ENCODE results near the gene CCDC93. TPM values are rescaled to one million over a fixed set of nuclear protein-coding genes. Genes with fewer than 3 reads are reported as not detected.

Gene CCDC93
- total RNA-seq, 2 donors from 2014 or later, result 11.0 to 21.7 TPM

DNA sequence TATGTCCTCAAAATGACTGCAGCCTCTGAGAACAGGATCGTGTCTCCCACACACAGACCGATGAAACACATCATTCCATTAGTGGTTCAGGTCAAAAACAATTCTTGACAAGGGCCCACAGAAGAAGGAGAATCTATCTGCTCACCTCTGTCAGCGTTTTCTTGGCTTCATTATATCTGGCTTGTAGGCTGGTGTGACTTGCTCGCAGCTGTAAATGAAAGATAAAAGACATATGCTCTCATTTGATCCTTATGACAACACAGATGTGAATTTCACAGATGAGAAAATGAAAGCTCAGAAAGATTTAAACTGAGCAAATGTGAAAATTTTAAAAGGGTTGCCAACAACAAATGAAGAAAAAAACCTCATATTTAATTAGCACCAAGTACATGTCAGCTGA is 61.6 kb downstream of the CCDC93 start:
- H3K4me1 ChIP-seq (ENCODE audit: control insufficient read depth in 1 of 2, low read depth in 2 of 2), result no peaks in the 10 kb centered on the region
- H3K27ac ChIP-seq, result no peak overlapping the region
- H3K4me3 ChIP-seq, result no peak overlapping the region
- TF ChIP-seq, protein P1, sequence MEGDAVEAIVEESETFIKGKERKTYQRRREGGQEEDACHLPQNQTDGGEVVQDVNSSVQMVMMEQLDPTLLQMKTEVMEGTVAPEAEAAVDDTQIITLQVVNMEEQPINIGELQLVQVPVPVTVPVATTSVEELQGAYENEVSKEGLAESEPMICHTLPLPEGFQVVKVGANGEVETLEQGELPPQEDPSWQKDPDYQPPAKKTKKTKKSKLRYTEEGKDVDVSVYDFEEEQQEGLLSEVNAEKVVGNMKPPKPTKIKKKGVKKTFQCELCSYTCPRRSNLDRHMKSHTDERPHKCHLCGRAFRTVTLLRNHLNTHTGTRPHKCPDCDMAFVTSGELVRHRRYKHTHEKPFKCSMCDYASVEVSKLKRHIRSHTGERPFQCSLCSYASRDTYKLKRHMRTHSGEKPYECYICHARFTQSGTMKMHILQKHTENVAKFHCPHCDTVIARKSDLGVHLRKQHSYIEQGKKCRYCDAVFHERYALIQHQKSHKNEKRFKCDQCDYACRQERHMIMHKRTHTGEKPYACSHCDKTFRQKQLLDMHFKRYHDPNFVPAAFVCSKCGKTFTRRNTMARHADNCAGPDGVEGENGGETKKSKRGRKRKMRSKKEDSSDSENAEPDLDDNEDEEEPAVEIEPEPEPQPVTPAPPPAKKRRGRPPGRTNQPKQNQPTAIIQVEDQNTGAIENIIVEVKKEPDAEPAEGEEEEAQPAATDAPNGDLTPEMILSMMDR (IDR thresholded peaks at IDR 0.05), result no peak
- H3K36me3 ChIP-seq, result peaks cover 46% of the 10 kb centered on the region
- no peak for DNase-seq (ENCODE audit: low spot score)
- H3K27me3 ChIP-seq (replicated peaks; ENCODE audit: insufficient read depth), result no peaks in the 10 kb centered on the region
- no peaks in the 10 kb centered on the region for H3K9me3 ChIP-seq
- ATAC-seq (ENCODE audit: insufficient number of reproducible peaks, low FRiP score, low read depth), result no peak

GRCh38 chr2:117949806-117950205 is 64.1 kb downstream of the CCDC93 start:
- ATAC-seq (ENCODE audit: insufficient number of reproducible peaks, low FRiP score, low read depth) (no peak), DNase-seq (ENCODE audit: low spot score) (no peak)
- H3K4me1 ChIP-seq (ENCODE audit: control insufficient read depth in 1 of 2, low read depth in 2 of 2), result no peaks in the 10 kb centered on the region
- H3K27me3 ChIP-seq (replicated peaks; ENCODE audit: insufficient read depth), result no peaks in the 10 kb centered on the region
- H3K4me3 ChIP-seq, result no peak overlapping the region
- H3K9me3 ChIP-seq, result no peaks in the 10 kb centered on the region
- no peak overlapping the region for H3K27ac ChIP-seq
- H3K36me3 ChIP-seq, result peaks cover 53% of the 10 kb centered on the region
- TF ChIP-seq, protein P1 (IDR thresholded peaks at IDR 0.05), result no peak

DNA sequence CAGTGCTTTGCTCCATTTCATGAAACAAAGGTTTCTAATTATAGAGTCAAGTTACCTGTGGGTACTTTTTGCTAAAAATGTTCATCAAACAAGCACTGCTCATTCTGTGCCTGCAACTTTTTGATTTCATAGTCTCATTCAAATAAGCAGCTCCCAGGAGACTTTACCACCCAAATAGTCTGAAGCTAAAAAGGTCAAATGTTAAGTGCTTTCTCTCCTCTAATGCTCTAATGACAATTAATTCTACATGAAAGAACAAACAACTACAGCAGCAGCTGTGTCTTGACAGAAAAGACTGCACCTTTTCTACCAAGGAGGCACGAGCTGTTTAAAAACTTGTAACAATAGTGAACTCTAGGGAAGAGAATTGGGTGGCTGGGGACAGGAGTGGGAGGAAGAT is 65.3 kb downstream of the CCDC93 start:
- ATAC-seq (ENCODE audit: insufficient number of reproducible peaks, low FRiP score, low read depth) (no peak), DNase-seq (ENCODE audit: low spot score) (no peak)
- Histone ChIP-seq H3K4me3 (no peak overlapping the region), H3K9me3 (no peaks in the 10 kb centered on the region), H3K4me1 (ENCODE audit: control insufficient read depth in 1 of 2, low read depth in 2 of 2) (no peaks in the 10 kb centered on the region), H3K27ac (no peak overlapping the region), H3K27me3 (replicated peaks; ENCODE audit: insufficient read depth) (no peaks in the 10 kb centered on the region), H3K36me3 (peaks cover 54% of the 10 kb centered on the region)
- TF ChIP-seq, protein P1 (IDR thresholded peaks at IDR 0.05), result no peak

DNA sequence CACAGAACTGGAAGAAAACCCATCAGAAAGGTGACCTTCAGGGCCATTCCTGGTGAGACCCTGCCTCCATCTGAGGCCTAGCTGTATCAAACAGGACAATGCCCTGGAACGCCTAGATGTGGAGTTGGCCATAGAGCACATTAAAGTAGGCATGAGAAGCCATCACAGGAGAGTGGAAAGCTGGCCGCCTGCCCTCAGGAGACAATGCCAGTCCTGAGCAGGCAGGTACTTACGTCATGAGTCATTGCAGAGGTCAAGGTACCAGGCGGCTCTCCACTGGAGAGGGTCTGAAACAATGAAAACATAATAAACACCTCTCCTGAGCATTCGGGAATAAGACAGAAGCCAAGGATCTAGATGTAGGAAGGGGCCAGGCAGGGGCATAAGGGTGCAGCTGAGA is 68.6 kb downstream of the CCDC93 start:
- DNase-seq (ENCODE audit: low spot score) (no peak), ATAC-seq (ENCODE audit: insufficient number of reproducible peaks, low FRiP score, low read depth) (no peak)
- peaks cover 61% of the 10 kb centered on the region for H3K36me3 ChIP-seq

DNA sequence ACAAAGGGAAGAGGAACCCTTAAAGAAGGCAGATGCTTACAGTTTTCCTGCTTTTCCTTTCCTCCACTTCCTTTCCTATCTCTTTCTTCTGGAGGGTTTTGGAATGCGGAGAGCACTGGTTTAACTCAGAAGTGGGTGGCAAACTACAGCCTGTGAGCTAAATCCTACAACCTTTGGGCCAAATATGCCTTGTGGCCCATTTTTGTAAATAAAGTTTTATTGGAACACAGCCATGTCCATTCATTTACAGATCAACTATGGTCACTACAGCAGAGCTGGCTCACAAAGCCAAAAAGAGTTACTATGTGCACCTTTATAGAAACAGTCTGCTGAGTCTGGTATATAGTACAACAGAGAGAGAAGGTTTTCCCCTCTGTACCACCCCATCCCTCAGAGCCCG is 69.1 kb downstream of the CCDC93 start:
- no peaks in the 10 kb centered on the region for H3K4me1 ChIP-seq (ENCODE audit: control insufficient read depth in 1 of 2, low read depth in 2 of 2)
- no peak overlapping the region for H3K27ac ChIP-seq
- H3K4me3 ChIP-seq, result no peak overlapping the region
- ATAC-seq (ENCODE audit: insufficient number of reproducible peaks, low FRiP score, low read depth), result no peak
- no peaks in the 10 kb centered on the region for H3K9me3 ChIP-seq
- H3K27me3 ChIP-seq (replicated peaks; ENCODE audit: insufficient read depth), result no peaks in the 10 kb centered on the region
- TF ChIP-seq, protein P1 (IDR thresholded peaks at IDR 0.05), result no peak
- no peak for DNase-seq (ENCODE audit: low spot score)
- H3K36me3 ChIP-seq, result peaks cover 64% of the 10 kb centered on the region

More for the DNA sequence above, 68.6 kb downstream of the CCDC93 start:
- Histone ChIP-seq H3K27me3 (replicated peaks; ENCODE audit: insufficient read depth) (no peaks in the 10 kb centered on the region), H3K4me1 (ENCODE audit: control insufficient read depth in 1 of 2, low read depth in 2 of 2) (no peaks in the 10 kb centered on the region), H3K27ac (no peak overlapping the region), H3K9me3 (no peaks in the 10 kb centered on the region), H3K4me3 (no peak overlapping the region)
- TF ChIP-seq, protein P1 (IDR thresholded peaks at IDR 0.05), result no peak
